Activated T-cell treated with anti-CD3 and anti-CD28 coated beads for 1 hour (primary cell): Measurements from ENCODE around the gene SPTSSA.
"Not testable (repeated sequence)": the region's sequence is repeated elsewhere in the genome, so short reads cannot be mapped to it uniquely, and the experiment has no call there.

ENCODE experiments used
- DNase-seq: peaks from one replicate; pipeline ENCODE4 v3.0.0-alpha.2; 2020; ENCODE audit warnings: low read depth

SPTSSA gene

DNA sequence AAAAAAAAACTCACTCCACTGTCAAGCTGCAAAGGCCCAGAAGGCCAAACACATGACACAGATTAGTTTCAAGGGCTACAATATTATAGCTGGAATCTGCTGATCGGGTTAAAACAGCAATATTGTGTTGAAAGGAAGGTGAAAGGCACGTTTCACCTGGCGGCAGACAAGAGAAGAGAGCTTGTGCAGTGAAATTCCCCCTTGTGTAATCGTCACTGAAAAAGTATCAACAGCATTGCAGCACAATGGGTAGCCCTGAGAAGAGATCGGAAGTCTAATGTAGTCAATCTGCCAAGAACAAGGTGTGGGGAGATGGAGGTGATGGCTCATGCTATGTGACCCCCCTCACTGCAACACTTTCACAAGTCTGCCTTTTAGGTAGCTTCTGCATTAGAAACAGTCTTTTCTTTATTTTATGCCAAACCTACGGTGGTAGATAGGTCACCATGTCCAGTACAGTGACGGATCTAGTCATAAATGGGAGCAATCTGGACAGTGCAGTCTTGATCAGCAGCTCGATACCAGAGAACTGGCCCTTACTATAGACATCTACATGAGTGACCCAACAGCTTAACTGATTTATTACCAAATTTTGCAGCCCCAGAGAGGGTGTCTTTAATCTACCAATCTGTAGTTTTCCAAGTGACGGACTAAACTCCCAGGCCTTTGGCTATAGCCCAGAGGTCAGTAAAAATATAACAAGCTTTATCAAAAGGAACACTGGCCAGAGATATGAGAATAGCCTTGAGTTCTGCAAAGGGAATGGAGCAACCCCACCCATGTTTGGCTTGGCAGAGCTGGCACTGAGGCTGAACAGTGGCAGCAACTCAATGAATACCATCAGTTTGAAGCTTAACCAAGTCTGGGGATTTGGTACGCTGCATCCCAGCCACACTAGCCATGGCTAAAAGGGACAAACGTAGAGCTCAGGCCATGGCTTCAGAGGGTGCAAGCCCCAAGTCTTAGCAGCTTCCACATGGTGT is 35.4 kb downstream of the SPTSSA start:
- no peak for DNase-seq

DNA sequence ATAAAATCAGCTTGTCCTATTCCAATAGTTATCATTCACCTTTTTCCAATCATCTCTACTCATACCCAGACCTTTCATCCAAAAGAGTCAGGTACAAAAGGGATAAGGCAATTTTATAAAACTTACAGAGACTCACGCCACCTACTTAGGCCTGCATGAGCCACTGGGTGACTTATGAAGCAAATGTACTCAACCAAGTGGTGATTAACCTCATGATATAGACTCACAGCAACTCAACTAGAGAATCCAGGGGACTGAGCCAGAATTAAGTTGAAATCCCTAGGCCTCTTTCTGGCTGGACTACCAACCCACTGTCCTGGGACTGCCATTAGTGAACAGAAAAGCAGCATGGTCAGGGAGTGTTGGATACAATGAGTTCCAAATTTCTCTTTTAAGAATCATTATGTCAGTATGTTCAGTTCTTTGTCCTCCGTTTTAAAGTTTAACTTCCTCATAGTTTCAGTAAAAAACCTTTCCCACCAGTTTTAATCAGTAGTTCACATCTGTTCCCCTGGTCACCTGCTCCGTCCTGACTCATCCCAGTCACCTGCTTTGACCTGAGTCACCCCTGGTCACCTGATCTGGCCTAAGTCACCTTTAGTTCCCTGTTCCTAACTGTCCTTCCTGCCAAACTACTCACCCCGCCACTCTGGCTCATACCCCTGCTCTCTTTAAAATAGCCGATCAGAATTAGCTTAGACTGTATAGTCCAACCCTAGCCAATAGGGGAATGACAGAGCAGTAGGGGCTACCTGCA is 36.8 kb downstream of the SPTSSA start:
- DNase-seq: no peak

DNA sequence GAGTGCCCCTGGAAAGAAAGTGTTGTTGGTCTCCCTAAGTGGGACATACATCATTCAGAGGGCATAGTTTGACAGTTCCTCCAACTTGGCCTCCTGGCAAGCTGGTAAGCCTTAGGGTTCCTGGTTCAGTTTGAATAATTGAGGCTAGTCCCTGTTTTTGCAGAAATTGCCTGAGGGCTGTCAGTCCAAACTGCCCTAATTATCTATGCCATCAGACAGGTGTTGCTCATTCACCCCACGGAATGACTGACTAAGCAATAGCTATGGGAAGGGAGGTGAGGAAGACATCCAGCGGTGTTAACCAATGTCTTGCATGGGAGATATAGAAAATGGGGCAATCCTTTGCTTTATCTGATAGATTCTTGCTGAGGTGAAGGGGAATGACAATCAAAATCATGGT is 37.6 kb downstream of the SPTSSA start:
- DNase-seq: no peak

DNA sequence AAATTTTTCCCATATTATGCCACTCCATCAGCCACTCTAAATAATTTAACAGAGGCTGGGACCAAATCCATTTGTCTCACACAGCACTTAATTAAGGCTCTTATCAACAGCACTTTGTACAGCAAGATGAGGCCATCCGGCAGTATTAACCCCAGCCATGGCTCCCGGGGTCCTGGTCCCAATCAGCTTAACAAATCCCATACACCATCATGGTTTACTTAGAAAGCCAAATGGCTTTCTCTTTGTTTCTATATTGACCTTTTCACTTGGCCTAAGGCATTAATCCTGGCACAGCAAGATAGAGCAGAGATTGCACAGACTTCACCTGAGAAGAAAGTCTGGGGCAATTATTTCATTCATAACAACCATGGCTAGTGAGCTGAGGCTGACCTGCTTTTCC is 38.6 kb downstream of the SPTSSA start:
- no peak for DNase-seq

DNA sequence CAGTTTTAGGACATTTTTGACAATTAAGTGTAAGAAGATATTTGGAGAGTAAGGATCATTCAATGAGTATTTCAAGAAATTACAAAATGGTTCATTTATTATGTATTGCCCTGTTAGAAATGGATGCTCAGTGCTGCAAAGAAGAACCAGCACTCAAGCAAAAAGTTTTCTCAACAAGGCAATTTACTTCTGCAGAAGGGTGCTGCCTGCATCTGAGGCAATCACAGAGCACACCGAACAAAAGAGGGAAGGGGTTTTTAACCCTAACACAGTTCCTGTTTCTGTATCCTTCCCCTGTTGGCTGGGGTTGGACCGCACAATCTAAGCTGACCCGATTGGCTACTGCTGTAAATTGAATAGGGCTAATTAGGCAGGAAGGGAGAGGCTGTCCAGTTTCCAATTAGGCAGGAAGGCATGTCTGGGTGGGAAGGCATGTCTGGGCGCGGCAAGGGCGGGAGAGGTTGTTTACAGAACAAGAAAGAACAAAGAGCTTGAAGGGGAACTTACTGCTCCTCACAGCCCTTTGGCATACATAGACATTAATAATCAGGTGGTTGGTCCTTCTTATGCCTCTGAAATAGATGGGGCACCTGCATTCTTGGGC is 41.4 kb downstream of the SPTSSA start:
- DNase-seq: no peak

DNA sequence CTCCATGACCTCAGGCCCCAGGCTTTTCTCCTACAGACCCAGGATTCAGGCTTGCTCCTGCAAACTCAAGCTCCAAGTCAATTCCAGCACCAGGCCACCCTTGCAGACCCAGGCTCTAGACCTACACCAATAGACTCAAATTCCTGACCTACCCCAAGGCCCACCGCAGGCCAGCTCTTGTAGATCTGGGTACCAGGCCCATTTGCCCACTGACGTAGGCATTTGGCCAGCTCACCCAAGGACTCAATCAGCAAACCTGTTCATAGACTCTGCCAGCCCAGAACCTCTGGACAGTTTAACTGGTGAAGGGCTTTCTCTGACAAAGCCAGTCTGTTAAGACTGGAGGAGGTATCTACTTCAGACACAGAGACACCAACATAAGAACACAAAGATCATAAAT is 52.3 kb downstream of the SPTSSA start:
- DNase-seq: no peak

DNA sequence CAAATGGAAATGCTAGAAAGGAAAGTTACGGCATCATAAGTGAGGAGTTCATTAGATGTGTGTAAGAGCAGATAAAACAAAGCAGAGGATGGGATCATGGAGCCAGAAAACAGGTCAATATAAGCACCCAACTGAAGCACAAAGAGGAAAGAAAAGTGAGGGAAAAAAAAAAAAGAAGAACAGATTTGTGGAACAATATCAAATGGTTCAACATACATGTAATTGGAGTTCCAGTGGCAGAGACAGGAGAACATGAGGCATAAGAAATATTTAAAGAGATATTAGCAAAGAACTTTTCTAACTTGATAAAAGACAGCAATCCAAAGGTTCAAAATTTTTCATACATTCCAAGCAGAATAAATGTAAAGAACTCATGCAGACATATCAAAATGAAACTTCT is 54.1 kb downstream of the SPTSSA start:
- DNase-seq: no peak

DNA sequence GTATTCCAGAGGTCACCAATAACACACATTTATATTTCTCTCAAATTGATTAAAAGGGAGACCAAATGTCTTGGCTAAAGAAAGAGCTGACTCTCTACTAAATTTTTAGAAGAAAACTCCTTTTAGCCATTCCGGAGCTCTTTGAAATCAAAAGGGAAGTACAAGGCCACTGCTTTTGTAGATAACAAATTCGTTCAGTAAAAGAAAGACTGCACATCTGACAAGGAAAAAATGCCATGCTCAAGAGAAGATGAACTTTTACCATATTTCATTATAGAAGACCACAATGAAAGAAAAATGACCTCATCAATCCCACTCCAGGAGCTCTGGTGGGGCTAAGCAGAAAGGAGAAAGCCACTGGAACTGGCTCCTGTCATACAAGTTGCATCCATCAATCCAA is 57.6 kb downstream of the SPTSSA start:
- no peak for DNase-seq

DNA sequence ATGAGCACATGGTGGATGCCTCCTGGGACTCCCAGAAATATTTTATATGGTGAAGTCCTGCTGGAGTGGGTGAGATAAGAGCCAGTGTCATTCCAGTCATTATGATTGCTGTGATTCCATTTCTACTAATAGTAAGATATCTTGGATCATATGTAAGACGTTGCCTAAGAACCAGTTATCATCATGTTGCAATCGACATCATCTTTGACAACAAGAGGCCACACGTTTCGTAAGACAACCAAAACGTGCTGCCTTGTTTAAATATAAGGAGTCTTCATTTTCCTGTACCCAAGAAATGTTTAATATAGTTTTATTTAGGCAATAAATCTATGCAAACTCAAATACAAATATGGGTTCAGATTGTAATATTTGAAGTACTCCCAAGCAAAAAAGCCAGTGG is 58.4 kb downstream of the SPTSSA start:
- DNase-seq: no peak

DNA sequence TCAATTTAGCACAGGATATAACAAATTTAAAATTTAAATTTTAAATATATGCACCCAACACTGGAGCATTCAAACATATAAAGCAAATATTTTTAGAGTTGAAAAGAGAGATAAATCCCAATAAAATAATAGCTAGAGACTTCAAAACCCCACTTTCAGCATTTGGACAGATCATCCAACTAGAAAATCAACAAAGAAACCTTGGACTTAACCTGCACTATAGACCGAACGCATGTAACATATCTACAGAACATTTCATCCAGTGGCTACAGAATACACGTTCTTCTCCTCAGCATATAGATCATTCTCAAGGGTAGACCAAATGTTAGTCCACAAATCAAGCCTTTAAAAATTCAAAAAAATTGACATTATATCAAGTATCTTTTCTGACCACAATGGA is 64.0 kb downstream of the SPTSSA start:
- DNase-seq: no peak

DNA sequence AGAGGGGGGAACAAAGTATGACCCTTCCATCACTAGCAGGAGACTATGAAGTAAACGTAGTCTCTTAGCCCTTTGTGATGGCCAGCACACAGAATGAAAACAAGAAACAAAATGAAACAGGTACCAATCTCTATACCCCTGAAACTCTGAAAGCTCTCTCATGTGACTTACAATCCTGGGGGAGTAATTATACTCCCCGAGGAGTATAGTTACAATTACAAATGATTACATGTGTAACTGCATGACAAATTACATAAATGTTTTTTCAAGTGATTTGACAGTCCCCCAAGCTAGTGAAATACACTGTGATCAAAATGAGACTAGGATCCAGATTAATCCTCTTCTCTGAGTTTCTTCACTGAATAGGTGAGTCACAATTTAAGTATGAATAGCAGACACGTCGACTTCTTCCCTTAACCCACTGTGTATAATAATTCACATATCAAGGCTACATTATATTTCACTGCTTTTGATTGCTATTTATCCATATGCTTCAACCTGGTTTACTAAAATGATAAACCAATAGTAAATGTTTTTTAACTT is 74.0 kb downstream of the SPTSSA start:
- DNase-seq: no peak

DNA sequence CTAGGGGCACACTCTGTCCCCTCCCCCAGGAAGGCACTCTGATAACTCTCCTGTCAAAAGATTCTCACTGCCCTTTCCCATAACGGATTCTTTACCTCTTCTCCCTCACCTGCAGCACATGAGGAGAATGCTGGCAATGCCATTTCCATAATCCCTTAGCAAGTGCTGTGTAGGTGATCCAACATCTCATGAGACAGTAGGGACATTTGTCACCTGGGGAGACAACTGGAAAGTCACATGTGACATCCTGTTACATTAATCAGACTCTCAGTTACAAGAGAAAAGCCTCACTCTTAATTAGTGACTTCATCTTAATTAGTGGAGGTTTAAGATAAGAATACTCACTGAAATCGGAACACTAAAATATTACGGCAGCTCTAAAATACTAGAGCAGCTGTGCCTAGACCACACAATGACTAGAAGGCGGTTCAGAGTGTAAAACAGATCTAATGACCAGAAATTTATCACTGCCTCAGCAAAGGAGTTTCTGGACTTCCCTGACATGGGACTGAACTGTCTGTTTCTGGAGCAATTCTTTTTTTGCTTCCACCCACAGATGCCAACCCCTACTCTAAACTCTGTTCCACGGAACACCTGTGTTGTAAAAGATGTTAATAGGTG is 75.1 kb downstream of the SPTSSA start:
- no peak for DNase-seq

DNA sequence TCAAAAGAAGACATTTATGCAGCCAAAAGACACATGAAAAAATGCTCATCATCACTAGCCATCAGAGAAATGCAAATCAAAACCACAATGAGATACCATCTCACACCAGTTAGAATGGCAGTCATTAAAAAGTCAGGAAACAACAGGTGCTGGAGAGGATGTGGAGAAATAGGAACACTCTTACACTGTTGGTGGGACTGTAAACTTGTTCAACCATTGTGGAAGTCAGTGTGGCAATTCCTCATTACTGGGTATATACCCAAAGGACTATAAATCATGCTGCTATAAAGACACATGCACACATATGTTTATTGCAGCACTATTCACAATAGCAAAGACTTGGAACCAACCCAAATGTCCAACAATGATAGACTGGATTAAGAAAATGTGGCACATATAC is 76.2 kb downstream of the SPTSSA start:
- not testable (repeated sequence) for DNase-seq

DNA sequence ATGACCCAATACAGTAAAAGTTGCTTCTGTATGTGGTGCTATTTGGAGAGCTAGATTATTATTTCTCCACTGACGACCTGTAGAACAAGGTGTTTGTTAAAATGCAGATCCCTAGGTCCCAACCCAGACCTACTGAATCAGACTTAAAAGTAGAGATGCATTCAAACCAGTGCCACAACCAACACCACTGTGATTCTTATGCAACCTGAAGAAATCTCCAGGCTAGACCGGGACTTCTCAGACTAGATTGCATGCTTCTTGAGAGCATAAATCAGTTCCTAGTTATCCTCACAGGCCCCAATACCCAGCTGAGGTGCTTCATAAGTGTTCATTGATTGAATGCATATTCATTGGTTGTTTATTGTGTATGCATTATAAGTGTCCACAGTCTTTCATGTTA is 78.2 kb downstream of the SPTSSA start:
- DNase-seq: no peak
